Measurements from ENCODE around the gene TIE1. TPM values are rescaled to one million over a fixed set of nuclear protein-coding genes. Genes with fewer than 3 reads are reported as not detected.

The TIE1 gene
- total RNA-seq, 4 donors from 2014 or later, result 47.4 to 80.7 (median 67.9) TPM

DNA sequence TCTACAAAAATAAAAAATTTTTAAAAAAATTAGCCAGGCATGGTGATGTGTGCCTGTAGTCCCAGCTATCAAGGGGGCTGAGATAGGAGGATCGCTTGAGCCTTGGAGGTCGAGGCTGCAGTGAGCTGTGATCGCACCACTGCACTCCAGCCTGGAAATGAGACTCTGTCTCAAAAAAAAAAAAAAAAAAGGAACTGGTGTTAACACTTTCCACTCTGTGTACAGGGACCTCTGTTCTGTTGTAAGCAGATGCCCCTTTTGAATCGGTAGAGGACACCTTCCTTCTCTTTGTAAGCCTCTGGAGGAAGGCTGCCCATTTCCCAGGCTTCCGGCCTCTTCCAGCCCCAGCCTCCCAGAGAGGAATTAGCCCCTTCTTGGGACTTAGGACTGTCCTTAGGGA is 8.1 kb upstream of the TIE1 start:
- Histone ChIP-seq H3K36me3 (no peaks in the 10 kb centered on the region), H3K4me3 (no peak overlapping the region), H3K27me3 (no peaks in the 10 kb centered on the region), H3K4me1 (no peaks in the 10 kb centered on the region), H3K9me3 (no peaks in the 10 kb centered on the region), H3K27ac (peak overlapping the region in 1 of 2 donors; percentile 75)
- TF ChIP-seq, protein P1, sequence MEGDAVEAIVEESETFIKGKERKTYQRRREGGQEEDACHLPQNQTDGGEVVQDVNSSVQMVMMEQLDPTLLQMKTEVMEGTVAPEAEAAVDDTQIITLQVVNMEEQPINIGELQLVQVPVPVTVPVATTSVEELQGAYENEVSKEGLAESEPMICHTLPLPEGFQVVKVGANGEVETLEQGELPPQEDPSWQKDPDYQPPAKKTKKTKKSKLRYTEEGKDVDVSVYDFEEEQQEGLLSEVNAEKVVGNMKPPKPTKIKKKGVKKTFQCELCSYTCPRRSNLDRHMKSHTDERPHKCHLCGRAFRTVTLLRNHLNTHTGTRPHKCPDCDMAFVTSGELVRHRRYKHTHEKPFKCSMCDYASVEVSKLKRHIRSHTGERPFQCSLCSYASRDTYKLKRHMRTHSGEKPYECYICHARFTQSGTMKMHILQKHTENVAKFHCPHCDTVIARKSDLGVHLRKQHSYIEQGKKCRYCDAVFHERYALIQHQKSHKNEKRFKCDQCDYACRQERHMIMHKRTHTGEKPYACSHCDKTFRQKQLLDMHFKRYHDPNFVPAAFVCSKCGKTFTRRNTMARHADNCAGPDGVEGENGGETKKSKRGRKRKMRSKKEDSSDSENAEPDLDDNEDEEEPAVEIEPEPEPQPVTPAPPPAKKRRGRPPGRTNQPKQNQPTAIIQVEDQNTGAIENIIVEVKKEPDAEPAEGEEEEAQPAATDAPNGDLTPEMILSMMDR (IDR thresholded peaks at IDR 0.05), result no peak
- no peak for TF ChIP-seq POLR2A (IDR thresholded peaks at IDR 0.05)
- intact Hi-C loops (cut with DNase I; ENCODE audit: low total_unique reads), result no loop called here
- DNase-seq, result no peak

DNA sequence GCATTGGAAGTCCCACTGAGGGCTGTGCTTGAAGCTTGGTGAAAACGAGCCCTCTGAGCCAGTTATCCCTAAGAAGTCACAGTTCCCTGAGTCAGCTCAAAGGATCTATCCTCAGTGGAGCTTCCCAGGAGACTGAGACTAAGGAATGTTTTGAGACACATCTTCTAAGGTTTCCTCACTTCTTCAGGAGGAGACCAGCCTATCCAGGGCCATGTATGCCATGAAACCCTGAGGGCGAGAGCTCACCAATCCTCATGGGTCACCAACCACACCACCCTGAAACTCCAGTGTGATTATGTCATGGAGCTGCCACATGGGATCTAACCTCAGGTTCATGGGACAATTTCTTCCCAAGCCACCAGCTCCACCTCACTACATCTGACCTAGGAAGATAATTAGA is 7.6 kb upstream of the TIE1 start:
- Histone ChIP-seq H3K27ac (peak overlapping the region in 1 of 2 donors; percentile 75), H3K36me3 (no peaks in the 10 kb centered on the region), H3K9me3 (no peaks in the 10 kb centered on the region), H3K27me3 (no peaks in the 10 kb centered on the region), H3K4me1 (no peaks in the 10 kb centered on the region), H3K4me3 (no peak overlapping the region)
- no peak for DNase-seq
- intact Hi-C loops (cut with DNase I; ENCODE audit: low total_unique reads), result no loop called here
- no peak for TF ChIP-seq POLR2A (IDR thresholded peaks at IDR 0.05)
- TF ChIP-seq, protein P1 (IDR thresholded peaks at IDR 0.05), result no peak

DNA sequence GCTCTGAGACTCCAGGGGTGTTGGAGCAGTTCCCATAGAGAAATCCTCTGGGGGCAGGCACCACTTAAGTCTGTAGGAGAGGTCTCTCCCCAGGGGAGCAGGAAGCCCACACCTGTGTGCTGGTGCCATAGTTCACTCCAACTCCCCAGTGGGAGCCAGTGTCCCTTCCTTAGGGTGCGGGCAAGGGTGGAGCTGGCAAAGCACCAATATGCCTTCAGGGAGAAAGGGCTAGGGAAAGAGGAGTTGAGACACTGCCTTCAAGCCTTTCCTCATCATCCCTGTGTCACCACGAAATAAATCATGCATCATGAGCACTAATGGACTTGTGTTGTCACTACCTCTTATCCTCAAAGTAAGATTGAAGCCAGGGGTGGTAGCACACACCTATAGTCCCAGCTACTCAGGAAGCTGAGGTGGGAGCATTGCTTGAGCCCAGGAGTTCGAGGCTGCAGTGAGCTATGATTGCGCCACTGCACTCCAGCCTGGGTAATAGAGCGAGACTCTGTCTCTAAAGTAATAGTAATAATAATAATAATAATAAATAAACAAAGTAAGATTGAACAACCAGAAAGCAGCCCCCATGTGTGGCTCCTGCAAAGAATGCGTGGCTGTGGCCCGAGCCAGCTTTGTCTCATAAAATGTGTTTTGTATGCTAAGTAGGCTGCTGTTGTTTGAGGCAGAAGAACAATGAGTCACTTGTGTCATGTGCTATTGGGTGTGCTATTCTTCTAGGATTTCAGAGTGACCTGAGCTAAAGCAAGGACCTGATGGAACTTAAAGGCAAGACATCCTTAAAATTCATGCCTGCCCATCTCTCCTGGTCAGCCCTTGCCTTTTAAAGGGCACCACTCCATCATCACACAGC is 6.7 kb upstream of the TIE1 start:
- Histone ChIP-seq H3K9me3 (no peaks in the 10 kb centered on the region), H3K27ac (peak overlapping the region; percentile 54 to 75), H3K4me3 (no peak overlapping the region), H3K36me3 (no peaks in the 10 kb centered on the region), H3K27me3 (no peaks in the 10 kb centered on the region), H3K4me1 (no peaks in the 10 kb centered on the region)
- DNase-seq, result no peak
- TF ChIP-seq POLR2A (IDR thresholded peaks at IDR 0.05), result no peak
- TF ChIP-seq, protein P1 (IDR thresholded peaks at IDR 0.05), result no peak
- intact Hi-C loops (cut with DNase I; ENCODE audit: low total_unique reads), result no loop called here

GRCh38 chr1:43294761-43295160 is 6.0 kb upstream of the TIE1 start:
- no peak for DNase-seq
- H3K36me3 ChIP-seq, result no peaks in the 10 kb centered on the region
- peak overlapping the region; percentile 54 to 75 for H3K27ac ChIP-seq
- no peaks in the 10 kb centered on the region for H3K4me1 ChIP-seq
- intact Hi-C loops (cut with DNase I; ENCODE audit: low total_unique reads), result no loop called here
- no peaks in the 10 kb centered on the region for H3K9me3 ChIP-seq
- no peak for TF ChIP-seq POLR2A (IDR thresholded peaks at IDR 0.05)
- TF ChIP-seq, protein P1 (IDR thresholded peaks at IDR 0.05), result no peak
- H3K4me3 ChIP-seq, result no peak overlapping the region
- no peaks in the 10 kb centered on the region for H3K27me3 ChIP-seq

DNA sequence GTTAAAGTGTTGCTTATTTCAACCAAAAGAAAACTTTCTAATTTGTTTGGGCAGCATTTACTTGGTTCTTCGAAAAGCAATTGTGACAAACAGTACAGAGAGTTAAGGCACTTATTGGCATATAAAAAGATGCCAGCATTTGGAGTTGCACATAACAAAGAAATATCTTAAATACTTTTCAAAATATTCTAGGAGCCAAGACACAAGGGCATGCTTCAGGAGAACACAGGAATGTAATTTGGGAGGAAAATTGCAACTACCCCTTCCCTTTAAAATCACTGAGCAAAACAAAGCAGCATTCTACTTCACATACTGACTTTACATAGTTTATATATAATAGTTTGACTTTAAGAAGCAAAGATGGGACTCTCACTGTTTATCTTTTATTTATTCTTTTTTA is 4.6 kb upstream of the TIE1 start:
- H3K36me3 ChIP-seq, result no peaks in the 10 kb centered on the region
- no peaks in the 10 kb centered on the region for H3K27me3 ChIP-seq
- H3K4me1 ChIP-seq, result no peaks in the 10 kb centered on the region
- intact Hi-C loops (cut with DNase I; ENCODE audit: low total_unique reads), result no loop called here
- TF ChIP-seq, protein P1 (IDR thresholded peaks at IDR 0.05), result no peak
- no peak for TF ChIP-seq POLR2A (IDR thresholded peaks at IDR 0.05)
- H3K27ac ChIP-seq, result peak overlapping the region; percentile 9 to 59
- no peak overlapping the region for H3K4me3 ChIP-seq
- no peaks in the 10 kb centered on the region for H3K9me3 ChIP-seq
- DNase-seq, result no peak

All from uterus (tissue), 4 donors.